DMS153 treated with DMSO at 0.1 percent for 48 hours (cell line): ENCODE data around the gene ST6GALNAC1.

Source experiments
- DNase-seq: peaks from one replicate; lab custom pipeline; 2025; ENCODE audit not compliant: unreplicated experiment; lab: John Stamatoyannopoulos, UW

ST6GALNAC1 gene

DNA sequence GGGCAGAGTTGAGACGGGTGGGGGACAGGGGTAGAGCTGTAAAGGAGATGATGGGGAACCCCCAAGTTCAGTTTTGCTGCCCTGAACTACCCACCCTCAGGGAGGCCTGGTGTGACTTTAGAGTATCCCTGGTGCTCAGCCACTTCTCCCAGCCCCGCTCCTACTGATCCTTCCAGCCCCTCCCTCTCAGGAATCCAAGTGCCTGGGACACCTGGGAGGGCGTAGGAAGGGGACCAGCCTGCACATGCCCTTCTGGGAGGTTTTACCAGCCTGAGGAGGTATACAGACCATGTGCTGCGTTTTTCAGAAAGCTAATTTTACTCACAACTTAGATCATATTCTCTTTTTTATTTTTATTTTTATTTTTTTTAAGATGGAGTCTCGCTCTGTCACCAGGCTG lies 62.0 kb downstream of the ST6GALNAC1 start:
- DNase-seq: no peak

DNA sequence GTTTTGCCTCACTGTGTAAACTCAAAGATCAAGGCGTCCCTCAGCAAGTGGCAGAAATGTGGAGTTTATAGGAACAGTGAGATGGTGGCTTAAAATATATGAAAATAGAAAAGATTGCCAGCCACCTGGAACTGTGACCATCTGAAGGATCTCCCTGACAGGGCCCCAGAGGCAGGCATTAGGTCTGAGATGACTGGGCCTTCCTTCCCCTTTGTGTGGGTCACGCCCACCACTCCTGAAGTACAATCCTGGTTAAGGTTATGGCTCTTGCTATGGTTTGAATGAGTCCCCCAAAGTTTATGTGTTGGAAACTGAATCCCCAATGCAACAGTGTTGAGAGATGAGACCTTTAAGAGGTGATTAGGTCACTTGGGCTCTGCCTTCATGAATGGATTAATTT lies 64.3 kb downstream of the ST6GALNAC1 start:
- no peak for DNase-seq

DNA sequence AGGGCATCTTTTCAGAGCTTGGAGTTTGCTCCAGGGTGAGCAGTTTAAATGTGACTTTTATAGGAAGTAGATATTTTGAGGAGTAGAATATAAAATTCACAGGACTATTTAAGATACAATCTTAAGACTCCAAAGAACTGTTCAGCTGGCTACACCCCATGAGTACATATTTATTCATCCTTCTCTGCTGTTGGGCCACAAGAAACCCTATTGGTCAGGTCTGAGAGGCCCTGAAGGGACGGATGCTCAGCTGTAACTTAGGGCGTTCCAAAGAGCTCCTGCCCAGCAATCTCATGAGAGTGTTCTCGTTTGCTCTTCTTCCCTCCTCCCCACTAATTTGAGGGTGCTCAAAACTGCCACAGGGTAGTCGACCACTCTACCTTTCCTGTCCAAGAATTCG lies 65.2 kb downstream of the ST6GALNAC1 start:
- no peak for DNase-seq

DNA sequence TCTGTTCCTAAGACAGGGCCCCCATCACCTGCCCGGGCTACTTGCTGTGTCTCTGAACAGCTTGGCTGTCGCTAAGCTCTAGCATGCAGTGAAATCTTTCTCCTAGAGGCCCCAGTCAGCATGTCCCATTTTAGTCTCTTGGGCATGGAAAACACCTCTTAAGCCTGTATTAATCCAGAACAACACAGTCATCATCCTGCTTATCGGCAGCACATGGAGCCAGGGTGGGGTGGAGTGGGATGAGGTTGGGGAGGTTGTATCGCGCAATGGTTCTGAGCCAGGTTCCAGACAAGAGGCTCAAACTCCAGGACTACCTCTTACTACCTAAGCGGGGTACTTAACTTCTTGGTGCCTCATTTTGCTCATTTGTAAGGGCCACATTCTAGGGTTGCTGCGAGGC lies 65.7 kb downstream of the ST6GALNAC1 start:
- DNase-seq: no peak

DNA sequence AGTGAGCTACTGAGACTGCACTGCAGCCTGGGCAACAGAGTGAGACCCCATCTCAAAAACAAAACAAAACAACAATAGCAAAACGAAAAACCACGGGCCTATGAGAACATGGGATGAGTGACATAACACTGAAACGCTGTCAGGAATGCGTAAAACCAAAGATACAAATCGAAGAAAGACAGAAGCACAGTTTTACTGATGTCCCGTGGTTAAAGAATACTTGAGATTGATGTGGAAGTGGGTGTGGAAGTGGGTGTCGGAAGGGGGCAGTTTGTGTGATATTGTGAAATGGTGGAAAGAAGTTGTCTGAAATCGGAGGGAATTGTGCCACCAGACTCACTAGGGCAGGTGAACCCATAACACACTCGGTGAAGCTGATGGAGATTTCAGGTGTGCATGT lies 67.4 kb downstream of the ST6GALNAC1 start:
- no peak for DNase-seq

DNA sequence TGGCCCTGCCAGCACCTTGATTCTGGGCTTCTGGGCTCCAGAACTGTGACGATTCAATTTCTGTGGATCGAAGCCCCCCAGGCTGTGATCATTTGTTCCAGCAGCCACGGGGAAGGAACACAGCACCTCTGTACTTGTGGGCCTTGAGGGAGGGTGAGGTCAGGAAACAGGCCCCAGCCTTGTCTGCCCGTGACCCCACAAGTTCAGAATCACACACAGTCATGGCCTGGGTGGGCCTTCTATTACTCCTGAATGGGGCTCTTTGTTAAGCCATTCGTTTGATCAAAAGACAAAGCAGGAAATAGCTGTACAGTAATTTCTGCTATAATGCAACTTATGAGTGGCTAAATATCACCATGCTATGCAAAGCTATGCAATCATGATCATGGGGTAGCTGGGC lies 68.0 kb downstream of the ST6GALNAC1 start:
- no peak for DNase-seq
